HepG2 (cell line): ENCODE results near the gene UNC50. TPM values are rescaled to one million over a fixed set of nuclear protein-coding genes. Genes with fewer than 3 reads are reported as not detected.

ENCODE experiments used
- CCDC6 ChIP-seq: sonication (generic); formaldehyde crosslinking; IDR thresholded peaks from 2 replicates; pipeline ENCODE4 v1.8.1; 2022; ENCODE audit warnings: mild to moderate bottlenecking, missing genetic modification reagents, moderate library complexity
- CREB1 ChIP-seq, 2 experiments: fragments of 450-650 bp in 1 of 2; IDR thresholded peaks; 2 replicates each; pipeline ENCODE4 v1.6.1; 2016 to 2017; ENCODE audit warnings: control low read depth in 1 of 2, mild to moderate bottlenecking in 1 of 2, missing compliant biosample characterization in 1 of 2, missing genetic modification characterization in 1 of 2
- EZH2 ChIP-seq: conservative IDR thresholded peaks from 2 replicates; pipeline ENCODE4 v1.6.1; 2012; ENCODE audit warnings: mild to moderate bottlenecking, low read depth, low read length, moderate library complexity
- FOXK1 ChIP-seq: sonication (generic); formaldehyde crosslinking; IDR thresholded peaks from 2 replicates; pipeline ENCODE4 v1.4.0; 2020; ENCODE audit warnings: low read depth, missing genetic modification reagents, borderline replicate concordance
- JUN ChIP-seq: sonication (generic); formaldehyde crosslinking; IDR thresholded peaks from 2 replicates; pipeline ENCODE4 v1.4.0; 2020; ENCODE audit warnings: mild to moderate bottlenecking, missing genetic modification reagents
- KAT8 ChIP-seq: IDR thresholded peaks from 2 replicates; pipeline ENCODE4 v1.6.1; 2016; ENCODE audit warnings: missing genetic modification reagents, missing compliant biosample characterization
- KLF6 ChIP-seq: IDR thresholded peaks from 2 replicates; pipeline ENCODE4 v1.8.0; 2016; ENCODE audit warnings: missing biosample characterization, missing genetic modification reagents
- MED13 ChIP-seq: sonication (generic); formaldehyde crosslinking; IDR thresholded peaks from 2 replicates; pipeline ENCODE4 v1.5.0; 2020; ENCODE audit warnings: missing genetic modification reagents
- PITX1 ChIP-seq: sonication (generic); formaldehyde crosslinking; IDR thresholded peaks from 2 replicates; pipeline ENCODE4 v1.5.1; 2020; ENCODE audit warnings: mild to moderate bottlenecking, missing genetic modification reagents
- RBFOX2 ChIP-seq: fragments of 200-400 bp; formaldehyde crosslinking; IDR thresholded peaks from 2 replicates; pipeline ENCODE4 v1.6.1; 2017; ENCODE audit warnings: low read depth, mild to moderate bottlenecking, low read length
- RNF2 ChIP-seq: fragments of 450-650 bp; conservative IDR thresholded peaks from 2 replicates; pipeline ENCODE4 v1.6.1; 2016; ENCODE audit warnings: low read depth
- SRSF4 ChIP-seq: fragments of 200-400 bp; formaldehyde crosslinking; IDR thresholded peaks from one replicate; pipeline ENCODE4 v1.6.1; 2018; ENCODE audit warnings: mild to moderate bottlenecking, low read depth, low read length, moderate library complexity; ENCODE audit not compliant: poor library complexity, severe bottlenecking
- U2AF1 ChIP-seq: fragments of 200-400 bp; formaldehyde crosslinking; optimal IDR thresholded peaks from 2 replicates; pipeline ENCODE3; 2017; ENCODE audit warnings: mild to moderate bottlenecking, low read depth, low read length
- ZFP36L2 ChIP-seq: sonication (generic); formaldehyde crosslinking; IDR thresholded peaks from 2 replicates; pipeline ENCODE4 v1.4.0; 2020; ENCODE audit warnings: missing genetic modification reagents
- ZFX ChIP-seq: sonication (generic); formaldehyde crosslinking; IDR thresholded peaks from 2 replicates; pipeline ENCODE4 v1.4.0; 2020; ENCODE audit warnings: mild to moderate bottlenecking, low read depth, missing genetic modification reagents, moderate library complexity
- ZNF331 ChIP-seq: sonication (generic); formaldehyde crosslinking; IDR thresholded peaks from 2 replicates; pipeline ENCODE4 v1.4.0; 2020; ENCODE audit warnings: missing genetic modification reagents
- ZNF546 ChIP-seq: sonication (generic); formaldehyde crosslinking; conservative IDR thresholded peaks from 2 replicates; pipeline ENCODE4 v1.8.1; 2023; ENCODE audit warnings: mild to moderate bottlenecking, missing genetic modification reagents
- ZNF562 ChIP-seq: sonication (generic); formaldehyde crosslinking; IDR thresholded peaks from 2 replicates; pipeline ENCODE4 v1.8.0; 2022; ENCODE audit warnings: missing genetic modification reagents, borderline replicate concordance
- ZSCAN12 ChIP-seq: sonication (generic); formaldehyde crosslinking; IDR thresholded peaks from 2 replicates; pipeline ENCODE4 v1.9.0; 2021; ENCODE audit warnings: mild to moderate bottlenecking, missing genetic modification reagents
- polyA plus RNA-seq, 8 experiments: library from polyadenylated mRNA; depleted of rRNA in 3 of 8; stranded (reverse) in 7 of 8; unstranded in 1 of 8; fragments of >200 nt; fragmentation: Illumina TruSeq in 4 of 8; extraction: Trizol in 4 of 8; gene quantifications; 2 replicates each; pipeline versions ENCODE4 v1.2.1 to v1.2.3, GENCODE V29; 2011 to 2016; ENCODE audit warnings: low read depth in 4 of 8, missing spikeins in 1 of 8, mixed read lengths in 1 of 8; ENCODE audit not compliant: insufficient read depth in 1 of 8
- total RNA-seq, 5 experiments: library from RNA; depleted of rRNA; stranded (reverse); fragments of >200 nt; fragmentation: Illumina TruSeq; extraction: Trizol; gene quantifications; 2 replicates each; pipeline ENCODE4 v1.2.3, GENCODE V29; 2016; ENCODE audit warnings: low read depth in 1 of 5
- TF ChIP-seq, protein P1 (sequence below): sonication (generic); formaldehyde crosslinking; IDR thresholded peaks from 2 replicates; pipeline ENCODE4 v1.4.0; 2020; ENCODE audit warnings: mild to moderate bottlenecking, missing genetic modification reagents
- TF ChIP-seq, protein P2 (sequence below): sonication (generic); formaldehyde crosslinking; IDR thresholded peaks from 2 replicates; pipeline ENCODE4 v1.5.1; 2020; ENCODE audit warnings: mild to moderate bottlenecking, moderate library complexity, missing genetic modification reagents
- TF ChIP-seq, protein P3 (sequence below): sonication (generic); formaldehyde crosslinking; IDR thresholded peaks from 2 replicates; pipeline ENCODE4 v1.8.0; 2022; ENCODE audit warnings: low read depth, missing genetic modification reagents
- TF ChIP-seq, protein P4 (sequence below): sonication (generic); formaldehyde crosslinking; IDR thresholded peaks from 2 replicates; pipeline ENCODE4 v1.8.0; 2022; ENCODE audit warnings: mild to moderate bottlenecking, missing genetic modification reagents; ENCODE audit not compliant: insufficient replicate concordance
- TF ChIP-seq, protein P5 (sequence below): sonication (generic); formaldehyde crosslinking; IDR thresholded peaks from 2 replicates; pipeline ENCODE4 v1.5.1; 2020; ENCODE audit warnings: missing genetic modification reagents, mild to moderate bottlenecking, borderline replicate concordance

UNC50 gene
- total and polyA plus RNA-seq, 2 of the 13 experiments (the other 11 are each of a cell fraction or from before 2014, with no cell fraction given), result 92.6 to 95.6 TPM

DNA sequence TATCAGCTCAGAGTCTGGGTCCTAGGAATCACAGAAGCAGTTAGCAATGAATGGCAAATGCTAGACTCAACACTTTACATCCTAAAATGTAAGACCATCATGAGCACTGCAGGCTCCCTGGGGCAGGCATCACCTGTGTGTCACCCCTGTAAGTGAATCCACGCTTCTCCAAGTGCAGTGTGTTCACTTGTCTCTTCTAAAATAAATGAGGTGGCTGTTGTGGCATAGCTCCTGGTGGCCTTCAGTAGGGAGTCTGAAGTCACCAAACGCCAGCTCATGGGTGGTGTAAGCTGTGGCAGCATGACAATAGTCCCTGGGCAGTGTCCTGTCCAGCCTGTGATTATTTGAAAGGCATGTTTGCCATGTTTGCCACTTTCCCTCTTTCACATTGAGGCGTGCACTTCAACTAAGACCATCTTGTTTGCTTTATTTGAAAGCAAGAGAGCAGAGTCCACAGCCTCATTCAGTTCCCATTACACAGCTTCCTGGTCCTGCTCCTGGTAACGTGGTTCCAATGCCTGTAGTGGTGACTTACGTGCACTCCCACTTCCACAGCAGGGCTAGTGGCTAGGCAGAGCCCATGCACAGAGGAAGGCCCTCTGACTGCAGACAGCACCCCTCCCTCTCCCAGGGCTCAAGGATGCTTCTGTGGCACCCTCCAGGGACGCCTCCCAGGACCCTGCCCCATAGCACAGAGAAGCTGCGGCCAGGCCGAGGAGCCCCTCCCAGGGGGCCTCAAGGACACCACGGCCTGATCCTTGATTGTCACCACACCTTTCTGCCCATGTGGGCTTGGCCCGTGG lies 24.4 kb upstream of the UNC50 start (continued):
- TF ChIP-seq, protein P1, sequence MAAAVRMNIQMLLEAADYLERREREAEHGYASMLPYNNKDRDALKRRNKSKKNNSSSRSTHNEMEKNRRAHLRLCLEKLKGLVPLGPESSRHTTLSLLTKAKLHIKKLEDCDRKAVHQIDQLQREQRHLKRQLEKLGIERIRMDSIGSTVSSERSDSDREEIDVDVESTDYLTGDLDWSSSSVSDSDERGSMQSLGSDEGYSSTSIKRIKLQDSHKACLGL (CRISPR knock-in tag), result peak; percentile 65; the same call in 1 of the 2 replicates
- TF ChIP-seq CREB1 (IDR thresholded peaks at IDR 0.05), result no peak
- no peak for TF ChIP-seq CREB1 (CRISPR knock-in tag; IDR thresholded peaks at IDR 0.05)
- TF ChIP-seq ZNF331 (CRISPR knock-in tag), result peak; percentile 83; the same call in 1 of the 2 replicates
- peak; percentile 84; the same call in 1 of the 2 replicates for TF ChIP-seq CCDC6 (CRISPR knock-in tag)
- TF ChIP-seq, protein P2, sequence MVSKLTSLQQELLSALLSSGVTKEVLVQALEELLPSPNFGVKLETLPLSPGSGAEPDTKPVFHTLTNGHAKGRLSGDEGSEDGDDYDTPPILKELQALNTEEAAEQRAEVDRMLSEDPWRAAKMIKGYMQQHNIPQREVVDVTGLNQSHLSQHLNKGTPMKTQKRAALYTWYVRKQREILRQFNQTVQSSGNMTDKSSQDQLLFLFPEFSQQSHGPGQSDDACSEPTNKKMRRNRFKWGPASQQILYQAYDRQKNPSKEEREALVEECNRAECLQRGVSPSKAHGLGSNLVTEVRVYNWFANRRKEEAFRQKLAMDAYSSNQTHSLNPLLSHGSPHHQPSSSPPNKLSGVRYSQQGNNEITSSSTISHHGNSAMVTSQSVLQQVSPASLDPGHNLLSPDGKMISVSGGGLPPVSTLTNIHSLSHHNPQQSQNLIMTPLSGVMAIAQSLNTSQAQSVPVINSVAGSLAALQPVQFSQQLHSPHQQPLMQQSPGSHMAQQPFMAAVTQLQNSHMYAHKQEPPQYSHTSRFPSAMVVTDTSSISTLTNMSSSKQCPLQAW, result peak; percentile 78; the same call in 1 of the 2 replicates
- TF ChIP-seq, protein P3, sequence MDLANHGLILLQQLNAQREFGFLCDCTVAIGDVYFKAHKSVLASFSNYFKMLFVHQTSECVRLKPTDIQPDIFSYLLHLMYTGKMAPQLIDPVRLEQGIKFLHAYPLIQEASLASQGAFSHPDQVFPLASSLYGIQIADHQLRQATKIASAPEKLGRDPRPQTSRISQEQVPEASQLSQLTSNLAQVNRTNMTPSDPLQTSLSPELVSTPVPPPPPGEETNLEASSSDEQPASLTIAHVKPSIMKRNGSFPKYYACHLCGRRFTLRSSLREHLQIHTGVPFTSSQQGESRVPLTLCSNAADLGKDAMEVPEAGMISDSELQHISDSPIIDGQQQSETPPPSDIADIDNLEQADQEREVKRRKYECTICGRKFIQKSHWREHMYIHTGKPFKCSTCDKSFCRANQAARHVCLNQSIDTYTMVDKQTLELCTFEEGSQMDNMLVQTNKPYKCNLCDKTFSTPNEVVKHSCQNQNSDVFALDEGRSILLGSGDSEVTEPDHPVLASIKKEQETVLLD (CRISPR knock-in tag), result peak; percentile 41; the same call in 1 of the 2 replicates
- TF ChIP-seq ZFX (CRISPR knock-in tag), result peak; percentile 80
- peak; percentile 63; the same call in 1 of the 2 replicates for TF ChIP-seq FOXK1 (CRISPR knock-in tag)
- no peak for TF ChIP-seq EZH2
- TF ChIP-seq JUN (CRISPR knock-in tag), result peak; percentile 10; the same call in 1 of the 2 replicates
- TF ChIP-seq ZNF562, result no peak
- no peak for TF ChIP-seq SRSF4
- TF ChIP-seq KAT8 (CRISPR knock-in tag), result peak; percentile 89
- TF ChIP-seq ZFP36L2 (CRISPR knock-in tag), result no peak
- TF ChIP-seq ZSCAN12, result no peak
- no peak for TF ChIP-seq ZNF546 (CRISPR knock-in tag)
- TF ChIP-seq, protein P4, sequence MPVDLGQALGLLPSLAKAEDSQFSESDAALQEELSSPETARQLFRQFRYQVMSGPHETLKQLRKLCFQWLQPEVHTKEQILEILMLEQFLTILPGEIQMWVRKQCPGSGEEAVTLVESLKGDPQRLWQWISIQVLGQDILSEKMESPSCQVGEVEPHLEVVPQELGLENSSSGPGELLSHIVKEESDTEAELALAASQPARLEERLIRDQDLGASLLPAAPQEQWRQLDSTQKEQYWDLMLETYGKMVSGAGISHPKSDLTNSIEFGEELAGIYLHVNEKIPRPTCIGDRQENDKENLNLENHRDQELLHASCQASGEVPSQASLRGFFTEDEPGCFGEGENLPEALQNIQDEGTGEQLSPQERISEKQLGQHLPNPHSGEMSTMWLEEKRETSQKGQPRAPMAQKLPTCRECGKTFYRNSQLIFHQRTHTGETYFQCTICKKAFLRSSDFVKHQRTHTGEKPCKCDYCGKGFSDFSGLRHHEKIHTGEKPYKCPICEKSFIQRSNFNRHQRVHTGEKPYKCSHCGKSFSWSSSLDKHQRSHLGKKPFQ, result no peak
- TF ChIP-seq RBFOX2, result no peak
- peak; percentile 83 for TF ChIP-seq PITX1 (CRISPR knock-in tag)
- TF ChIP-seq RNF2, result 0 out of 2 replicates have a peak, but pooled peaks have one; percentile 31
- no peak for TF ChIP-seq MED13 (CRISPR knock-in tag)
- peak; percentile 36 for TF ChIP-seq U2AF1
- TF ChIP-seq, protein P5, sequence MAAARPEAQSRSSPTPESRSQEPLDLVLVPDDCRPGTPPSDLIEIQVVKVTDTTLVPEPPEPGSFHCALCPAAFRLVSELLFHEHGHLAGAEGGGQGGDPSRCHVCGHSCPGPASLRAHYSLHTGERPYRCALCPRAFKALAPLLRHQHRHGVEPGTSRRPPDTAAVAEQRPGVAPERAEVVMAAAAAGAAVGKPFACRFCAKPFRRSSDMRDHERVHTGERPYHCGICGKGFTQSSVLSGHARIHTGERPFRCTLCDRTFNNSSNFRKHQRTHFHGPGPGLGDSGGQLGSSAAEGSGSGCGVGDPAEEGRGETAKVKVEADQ (CRISPR knock-in tag), result no peak
- TF ChIP-seq KLF6 (CRISPR knock-in tag), result no peak
